HG02763 (cell line): ENCODE data around the gene CPPED1.
"Not testable (repeated sequence)": the region's sequence is repeated elsewhere in the genome, so short reads cannot be mapped to it uniquely, and the experiment has no call there.

Source experiments
- ATAC-seq: cut with Tn5 transposase; IDR thresholded peaks from one replicate; pipeline ENCODE4 v1.9.1; 2021; ENCODE audit warnings: mild to moderate bottlenecking, moderate library complexity; ENCODE audit not compliant: unreplicated experiment

CPPED1 gene

DNA sequence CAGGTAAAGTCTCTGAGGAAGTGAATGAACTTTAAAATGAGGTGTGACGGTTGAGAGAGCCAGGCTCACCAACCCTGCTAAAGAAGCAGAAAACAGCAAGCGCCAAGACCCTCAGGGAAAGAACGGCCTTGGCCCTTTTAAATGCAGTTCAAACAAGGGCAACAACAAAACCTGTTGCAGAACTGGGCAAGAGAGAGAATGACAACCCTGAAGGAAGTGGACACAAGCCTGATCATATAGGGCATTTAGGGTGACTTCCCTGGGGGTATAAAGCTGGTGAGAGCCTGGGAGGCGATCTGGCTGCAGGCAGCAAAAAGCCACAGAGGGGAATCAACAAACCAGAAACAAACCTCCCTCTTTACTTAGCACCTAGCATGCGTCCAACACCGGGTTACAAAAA is 1.0 kb downstream of the CPPED1 start:
- no peak for ATAC-seq

DNA sequence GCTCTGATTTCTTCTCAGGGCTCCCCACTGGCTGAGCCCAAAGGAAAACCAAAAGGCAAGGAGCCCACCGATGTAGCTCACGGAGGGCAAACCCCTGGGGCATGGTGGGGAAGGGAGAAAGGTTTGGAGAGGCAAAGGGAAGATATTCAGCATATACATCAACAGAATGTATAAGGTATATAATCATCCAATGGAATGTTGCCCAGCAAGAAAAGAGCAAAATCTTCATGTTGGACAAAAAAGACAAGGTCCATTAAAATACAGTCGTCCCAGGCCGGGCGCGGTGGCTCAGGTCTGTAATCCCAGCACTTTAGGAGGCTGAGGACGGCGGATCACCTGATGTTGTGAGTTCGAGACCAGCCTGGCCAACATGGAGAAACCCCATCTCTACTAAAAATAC is 1.6 kb downstream of the CPPED1 start:
- no peak for ATAC-seq

DNA sequence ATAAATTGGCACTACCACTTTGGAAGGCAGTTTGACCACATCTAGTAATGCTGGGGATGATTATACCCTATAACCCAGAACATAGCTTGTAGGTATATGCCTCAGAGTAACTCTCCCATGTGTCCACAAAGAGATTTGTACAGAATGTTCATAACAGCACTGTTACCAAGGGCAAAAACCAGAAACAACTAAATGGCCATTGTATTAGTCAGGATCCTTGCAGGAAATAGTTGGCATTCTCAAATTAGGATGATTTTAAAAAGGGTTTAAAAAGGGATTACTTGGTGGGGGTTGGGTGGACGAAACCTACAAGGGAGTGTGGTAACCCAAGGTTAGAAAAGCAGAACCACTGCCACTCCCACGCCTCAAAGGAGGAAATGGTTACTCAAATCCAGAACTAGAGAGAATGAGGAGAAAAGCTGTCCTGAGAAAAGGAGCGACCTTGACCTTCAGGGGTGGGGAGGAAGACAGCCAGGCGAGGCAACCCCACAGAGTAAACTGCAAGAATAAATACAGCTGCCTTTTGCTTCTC is 2.1 kb downstream of the CPPED1 start:
- ATAC-seq = no peak

DNA sequence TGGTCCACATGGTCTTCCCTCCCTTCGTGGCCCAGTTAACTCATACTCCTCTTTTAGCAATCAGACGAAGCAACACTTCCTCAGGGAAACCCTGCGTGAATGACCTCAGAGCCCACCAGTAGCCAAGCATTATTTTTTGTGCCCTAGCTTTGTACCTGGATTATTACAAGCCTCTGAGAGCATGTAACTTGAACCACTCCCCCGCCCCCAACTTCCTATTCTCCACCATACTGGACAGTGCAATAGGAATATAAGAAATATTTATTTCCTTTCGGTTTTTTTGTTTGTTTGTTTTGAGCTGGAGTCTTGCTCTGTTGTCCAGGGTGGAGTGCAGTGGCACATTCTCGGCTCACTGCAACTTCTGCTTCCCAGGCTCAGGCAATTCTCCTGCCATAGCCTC is 2.9 kb downstream of the CPPED1 start:
- no peak for ATAC-seq

DNA sequence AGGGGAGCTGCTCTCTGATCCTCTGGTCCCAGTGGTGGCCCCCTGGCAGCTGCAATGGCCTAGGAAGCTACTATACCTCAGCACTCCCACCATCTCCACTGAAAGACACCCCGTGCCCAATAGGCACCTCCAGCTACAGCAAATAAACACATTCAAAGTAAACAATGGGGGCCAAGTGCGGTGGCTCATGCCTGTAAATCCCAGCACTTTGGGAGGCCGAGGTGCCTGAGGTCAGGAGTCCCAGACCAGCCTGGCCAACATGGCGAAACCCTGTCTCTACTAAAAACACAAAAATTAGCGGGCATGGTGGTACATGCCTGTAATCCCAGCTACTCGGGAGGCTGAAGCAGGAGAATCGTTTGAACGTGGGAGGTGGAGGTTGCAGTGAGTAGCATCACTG is 3.7 kb downstream of the CPPED1 start:
- not testable (repeated sequence) for ATAC-seq

DNA sequence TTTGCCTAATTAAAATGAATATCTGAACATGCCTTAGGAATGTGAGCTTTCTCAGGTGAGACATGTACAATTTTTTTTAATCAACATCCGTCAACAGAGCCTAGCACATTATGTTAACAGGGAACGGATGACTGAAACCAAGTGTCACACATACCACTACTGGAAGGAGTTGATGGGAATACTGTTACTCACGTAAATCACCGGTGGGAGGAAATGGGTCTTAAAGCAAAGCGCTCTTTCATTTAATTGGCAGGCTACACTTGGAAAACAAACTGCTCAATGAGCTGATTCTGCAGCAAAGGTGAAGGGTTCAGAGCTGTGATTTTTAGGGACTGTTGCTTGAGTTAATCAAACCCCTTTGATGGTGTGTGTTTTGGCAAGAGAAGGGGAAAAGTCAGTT is 4.8 kb downstream of the CPPED1 start:
- no peak for ATAC-seq

DNA sequence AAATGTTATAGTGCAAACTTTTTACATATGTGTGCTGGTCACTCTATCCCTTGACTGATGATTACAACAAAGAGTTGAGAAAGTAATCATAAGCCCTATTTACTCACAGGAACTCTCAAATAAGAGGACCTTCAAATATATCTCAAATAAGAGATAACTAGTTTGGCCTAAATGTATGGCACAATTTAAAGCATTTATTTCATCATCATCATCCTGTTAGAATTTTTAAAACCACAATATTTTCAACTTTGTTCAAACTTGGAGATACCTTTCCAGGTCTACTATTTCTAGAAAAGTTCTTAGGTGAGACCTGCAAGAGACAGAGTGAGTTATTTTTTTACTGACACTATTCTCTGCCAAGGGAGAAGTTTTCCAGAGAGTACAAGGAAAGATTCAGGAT is 5.5 kb downstream of the CPPED1 start:
- no peak for ATAC-seq

DNA sequence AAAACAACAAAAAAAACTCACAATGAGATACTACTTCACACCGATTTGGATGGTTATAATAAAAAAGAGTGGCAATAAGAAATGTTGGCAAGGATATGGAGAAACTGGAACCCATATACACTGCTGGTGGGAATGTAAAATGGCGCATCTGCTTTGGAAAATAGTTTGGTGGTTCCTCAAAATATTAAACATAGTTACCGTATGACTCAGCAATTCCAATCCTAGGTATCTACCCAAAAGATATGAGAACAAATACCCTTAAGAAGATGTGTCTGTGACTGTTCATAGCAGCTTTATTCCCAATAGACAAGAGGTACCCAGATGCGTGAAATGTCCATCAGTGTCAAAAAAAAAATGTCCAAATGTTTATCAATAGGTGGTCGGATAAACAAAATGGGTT is 7.2 kb downstream of the CPPED1 start:
- no peak for ATAC-seq

DNA sequence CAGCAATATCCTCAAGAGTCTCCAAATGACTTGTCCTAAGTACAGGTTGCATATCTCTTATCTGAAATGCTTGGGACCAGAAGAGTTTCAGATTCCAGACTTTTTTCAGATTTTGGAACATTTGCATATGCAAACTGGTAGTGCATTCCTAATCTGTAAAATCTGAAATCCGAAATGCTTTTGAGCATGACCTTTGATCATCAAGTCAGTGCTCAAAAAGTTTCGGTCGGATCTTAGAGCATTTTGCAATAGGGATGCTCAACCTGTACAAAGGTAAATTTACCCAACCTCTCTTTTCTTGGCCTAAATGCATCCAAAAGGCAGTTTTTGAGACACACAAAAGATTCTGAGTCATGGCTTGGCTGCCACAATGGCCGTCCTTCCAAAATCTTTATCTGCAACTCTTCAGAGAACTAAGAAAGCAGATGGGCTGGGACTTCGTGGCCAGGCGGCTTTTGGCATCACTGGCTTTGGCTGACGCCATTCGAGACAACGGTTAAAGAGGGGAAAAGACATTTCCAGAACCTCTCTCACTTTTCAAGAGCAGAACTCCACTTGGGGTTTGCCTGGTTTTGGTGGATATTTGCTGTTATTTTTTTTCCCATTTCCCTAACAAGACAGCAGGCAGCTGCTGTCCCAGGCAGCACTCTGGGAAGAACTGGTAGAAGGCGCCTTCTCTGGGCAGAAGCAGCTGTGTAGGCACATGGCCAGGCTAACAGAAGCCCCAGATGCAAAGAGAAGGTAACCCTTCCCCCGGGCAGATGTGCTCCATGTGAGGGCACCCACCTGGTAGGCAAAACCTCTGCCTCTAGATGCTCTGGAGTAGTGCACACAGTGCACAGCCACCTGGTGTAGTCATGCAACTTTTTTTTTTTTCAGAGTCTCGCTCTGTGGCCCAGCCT is 8.9 kb downstream of the CPPED1 start:
- no peak for ATAC-seq

DNA sequence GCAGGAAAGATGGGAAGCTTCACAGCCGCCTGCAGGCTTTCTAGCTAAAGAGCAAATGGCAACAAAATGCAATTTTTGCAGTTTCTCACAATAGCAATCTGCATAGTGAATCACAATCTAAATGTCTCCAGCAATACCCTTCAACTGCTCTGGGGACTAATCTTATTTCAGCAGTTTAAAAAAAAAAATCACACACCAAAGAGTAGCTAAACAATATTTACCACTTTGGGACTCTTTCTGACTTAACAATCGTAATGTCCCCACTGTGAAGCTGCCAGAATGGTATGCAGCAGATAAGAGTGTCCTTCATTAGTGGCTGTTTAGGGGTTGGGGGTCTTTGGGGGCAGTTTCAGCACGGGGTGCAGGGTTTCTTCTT is 9.8 kb downstream of the CPPED1 start:
- no peak for ATAC-seq

DNA sequence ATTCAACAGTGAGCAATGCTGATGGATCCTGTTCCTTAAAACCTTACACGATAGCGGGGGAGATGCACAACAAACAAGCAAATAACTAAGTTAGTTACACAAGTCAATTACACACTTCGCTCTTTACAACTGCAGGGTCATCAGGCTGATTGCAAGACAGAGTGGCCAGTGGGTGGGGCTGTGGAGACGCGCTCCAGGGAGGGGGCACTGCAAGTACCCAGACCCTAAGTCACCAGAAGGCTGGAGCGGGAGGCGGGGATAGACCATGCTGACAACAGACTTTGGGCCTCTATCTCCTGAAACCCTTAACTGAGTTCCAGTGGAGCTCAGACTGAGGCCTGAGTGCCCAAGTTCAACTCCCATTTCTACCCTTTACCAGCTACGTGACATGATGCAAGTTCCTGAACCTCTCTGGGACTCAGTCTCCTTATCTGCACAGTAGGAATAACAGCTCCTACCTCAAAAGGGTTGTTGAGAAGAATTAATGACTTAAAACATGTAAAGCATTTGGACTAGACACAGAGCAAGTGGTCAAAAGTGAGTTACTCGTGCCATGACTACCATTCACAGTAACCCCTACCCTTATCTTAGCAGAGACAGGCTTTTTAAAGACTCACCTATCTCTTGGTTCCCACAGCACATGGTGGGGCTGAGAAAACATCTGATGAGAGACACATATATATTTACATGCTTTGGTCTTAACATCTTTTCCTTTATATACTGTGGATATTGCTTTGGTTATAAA is 10.4 kb downstream of the CPPED1 start:
- ATAC-seq = no peak

DNA sequence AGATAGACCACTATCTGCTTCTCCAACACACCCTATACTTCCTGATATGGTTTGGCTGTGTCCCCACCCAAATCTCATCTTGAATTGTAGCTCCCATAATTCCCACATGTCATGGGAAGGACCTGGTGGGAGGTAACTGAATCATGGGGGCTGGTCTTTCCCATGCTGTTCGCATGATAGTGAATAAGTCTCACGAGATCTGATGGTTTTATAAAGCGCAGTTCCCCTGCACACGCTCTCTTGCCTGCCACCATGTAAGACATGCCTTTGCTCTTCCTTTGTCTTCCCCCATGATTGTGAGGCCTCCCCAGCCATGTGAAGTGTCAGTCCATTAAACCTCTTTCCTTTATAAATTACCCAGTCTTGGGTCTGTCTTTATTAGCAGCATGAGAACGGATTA is 11.2 kb downstream of the CPPED1 start:
- not testable (repeated sequence) for ATAC-seq

DNA sequence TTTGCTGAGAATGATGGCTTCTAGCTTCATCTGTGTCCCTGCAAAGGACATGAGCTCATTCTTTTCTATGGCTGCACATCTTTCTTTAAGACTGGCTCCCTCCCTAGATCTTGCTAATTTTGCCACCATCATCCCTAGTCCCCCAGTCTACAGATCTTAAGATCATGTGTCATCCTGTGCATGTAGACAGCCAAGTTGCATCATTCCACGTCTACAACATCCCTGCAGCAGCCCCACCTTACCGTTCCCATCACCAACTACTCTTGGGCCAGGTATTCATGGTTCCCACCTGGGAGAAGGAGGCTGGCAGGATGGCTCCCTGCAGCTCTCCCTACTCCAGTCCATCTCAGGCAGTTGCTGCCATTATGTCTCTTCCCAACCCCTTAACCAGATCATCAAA is 12.3 kb downstream of the CPPED1 start:
- no peak for ATAC-seq

DNA sequence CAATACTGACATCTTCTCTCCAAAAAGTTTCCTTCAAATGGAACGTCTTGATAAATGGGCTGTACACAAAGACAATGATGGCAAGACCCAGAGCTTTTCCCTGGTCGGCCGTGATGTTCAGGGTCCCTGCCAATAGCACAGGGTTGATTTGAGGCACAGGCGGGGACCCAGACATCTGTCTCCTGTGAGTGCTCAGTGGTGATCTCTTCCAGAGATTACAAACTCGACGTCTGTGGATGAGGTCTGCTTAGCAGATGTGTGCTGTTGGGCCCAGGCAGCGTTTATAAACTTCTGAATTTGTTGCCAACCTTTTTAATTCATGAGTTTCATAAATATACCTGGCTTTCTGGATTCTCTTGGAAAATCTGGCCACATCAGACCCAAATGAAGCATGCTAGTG is 14.9 kb downstream of the CPPED1 start:
- no peak for ATAC-seq

DNA sequence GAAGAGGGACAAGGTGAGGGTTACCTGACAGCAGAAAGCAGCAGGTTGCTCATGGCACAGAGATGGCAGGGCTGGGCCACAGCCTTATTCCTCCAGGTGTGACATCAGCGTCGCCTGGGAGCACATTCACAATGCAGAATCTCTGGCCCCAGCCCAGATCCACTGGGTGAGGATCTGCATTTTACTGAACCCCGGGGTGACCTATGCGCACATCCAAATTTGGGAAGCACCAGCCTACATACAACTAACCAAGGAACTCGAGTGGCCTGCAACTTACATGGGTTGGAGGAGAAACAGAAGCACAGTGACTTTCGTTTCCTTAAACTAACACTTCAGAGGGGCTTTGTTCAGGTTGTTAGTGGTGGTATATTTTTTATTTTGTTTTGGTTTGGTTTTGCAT is 17.6 kb downstream of the CPPED1 start:
- ATAC-seq = no peak

DNA sequence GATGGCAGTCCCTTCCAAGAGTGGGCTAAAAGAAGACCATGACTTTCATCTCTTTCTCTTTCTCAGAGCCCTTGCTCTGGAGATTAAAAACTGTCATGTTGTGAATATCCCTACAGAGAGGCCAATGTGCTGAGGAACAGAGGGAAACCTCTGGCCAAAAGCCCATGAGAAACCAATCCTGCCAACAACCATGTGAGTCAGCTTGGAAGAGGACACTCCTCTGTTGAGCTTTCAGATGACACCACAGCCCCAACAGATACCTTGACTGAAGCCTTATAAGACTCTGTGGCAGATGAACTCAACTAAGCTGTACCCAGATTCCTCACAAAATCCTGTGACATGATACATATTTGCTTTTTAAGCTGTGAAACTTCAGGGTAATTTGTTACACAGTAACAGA is 19.6 kb downstream of the CPPED1 start:
- ATAC-seq = no peak

DNA sequence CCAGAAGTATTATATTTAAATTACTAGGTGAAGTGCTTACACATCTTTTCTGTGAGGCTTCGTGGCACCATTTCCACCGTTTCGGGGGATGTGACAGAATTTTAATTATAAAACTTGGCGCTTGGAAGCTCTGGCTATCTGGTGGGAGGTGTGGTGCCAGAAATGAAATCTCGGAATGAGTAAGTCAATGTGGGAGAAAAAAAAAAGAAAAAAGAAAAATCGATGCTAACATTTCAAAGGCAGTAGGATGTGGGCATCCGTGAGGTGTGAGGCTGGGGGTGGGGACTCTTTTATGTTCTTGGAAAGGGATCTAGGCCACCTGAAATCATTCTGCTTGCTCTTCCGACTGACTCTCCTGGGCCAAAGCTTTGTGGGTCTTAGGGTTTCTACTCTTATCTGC is 21.9 kb downstream of the CPPED1 start:
- no peak for ATAC-seq

DNA sequence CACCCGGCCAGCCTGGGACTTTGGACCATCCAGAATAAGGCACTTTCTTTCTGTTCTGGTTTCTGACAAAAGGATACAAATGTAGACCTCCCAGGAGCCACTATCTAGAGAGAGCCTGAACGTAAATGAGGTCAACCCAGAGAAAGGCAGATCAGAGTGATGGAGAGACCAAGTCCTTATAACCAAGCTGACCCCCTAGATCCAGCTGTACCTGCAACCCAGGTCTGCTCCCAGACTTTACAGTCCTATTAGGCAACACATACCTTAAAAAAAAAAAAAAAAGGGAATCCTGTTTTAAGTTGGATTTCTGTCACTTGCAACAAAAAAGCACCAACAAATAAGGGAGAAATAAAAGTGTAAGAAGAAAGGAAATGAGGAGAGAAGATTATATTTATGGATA is 23.2 kb downstream of the CPPED1 start:
- no peak for ATAC-seq

DNA sequence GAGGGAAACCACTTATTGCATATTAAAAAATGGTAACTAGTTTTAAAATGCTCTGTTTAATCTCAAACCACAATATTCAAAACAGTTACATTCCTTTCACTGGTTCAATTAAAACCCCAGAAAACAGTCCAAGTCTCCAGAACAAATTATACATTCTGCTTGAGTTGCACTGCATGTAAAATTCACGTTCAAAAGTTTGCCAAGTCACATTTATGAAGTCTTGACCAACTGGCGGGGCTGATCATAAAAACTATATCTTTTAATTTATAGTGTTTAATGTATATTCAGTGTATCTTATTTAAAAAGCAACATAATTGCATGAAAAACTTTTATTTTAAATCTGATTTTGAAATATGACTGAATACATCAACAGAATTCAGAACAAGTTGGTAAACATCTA is 25.0 kb downstream of the CPPED1 start:
- ATAC-seq = no peak

DNA sequence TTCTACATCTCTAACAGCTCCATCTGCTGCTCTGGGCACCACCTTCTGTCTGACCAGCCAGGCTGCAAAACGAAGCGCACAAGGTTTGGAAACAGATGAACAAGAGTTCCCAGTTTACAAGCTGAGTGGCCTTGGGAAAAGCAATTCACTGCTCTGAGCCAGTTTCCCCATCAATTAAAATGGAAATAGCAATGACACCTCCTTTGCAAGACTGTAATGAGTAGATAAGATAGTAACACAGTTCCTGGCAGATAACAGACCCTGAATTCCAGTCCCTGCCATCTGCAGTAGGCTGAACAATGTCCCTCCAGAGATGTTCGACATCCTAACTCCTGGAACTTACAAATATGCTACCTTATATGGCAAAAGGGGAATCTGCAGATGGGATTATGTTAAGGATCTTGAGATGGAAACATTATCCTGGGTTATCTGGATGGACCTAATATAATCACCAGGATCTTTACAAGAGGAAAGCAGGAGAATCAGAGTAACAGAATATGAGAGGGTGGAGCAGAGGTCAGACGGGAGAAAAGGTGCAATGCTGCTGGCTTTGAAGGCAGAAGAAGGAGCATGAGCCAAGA is 27.9 kb downstream of the CPPED1 start:
- no peak for ATAC-seq

DNA sequence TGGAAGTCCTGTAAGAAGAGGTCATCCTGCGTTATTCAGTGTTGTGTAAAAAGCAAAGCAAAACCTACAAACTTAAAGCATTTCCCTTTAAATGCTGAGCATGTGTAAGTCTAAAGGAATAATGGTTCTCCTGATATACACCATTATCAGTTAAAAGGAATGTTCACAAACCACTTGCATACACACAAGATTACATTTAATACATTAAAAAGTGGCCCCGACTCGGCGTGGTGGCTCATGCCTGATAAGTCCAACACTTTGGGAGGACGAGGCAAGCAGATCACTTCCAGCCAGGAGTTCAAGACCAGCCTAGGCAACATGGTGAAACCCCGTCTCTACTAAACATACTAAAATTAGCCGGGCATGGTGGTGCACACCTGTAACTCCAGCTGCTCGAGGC is 30.5 kb downstream of the CPPED1 start:
- no peak for ATAC-seq

DNA sequence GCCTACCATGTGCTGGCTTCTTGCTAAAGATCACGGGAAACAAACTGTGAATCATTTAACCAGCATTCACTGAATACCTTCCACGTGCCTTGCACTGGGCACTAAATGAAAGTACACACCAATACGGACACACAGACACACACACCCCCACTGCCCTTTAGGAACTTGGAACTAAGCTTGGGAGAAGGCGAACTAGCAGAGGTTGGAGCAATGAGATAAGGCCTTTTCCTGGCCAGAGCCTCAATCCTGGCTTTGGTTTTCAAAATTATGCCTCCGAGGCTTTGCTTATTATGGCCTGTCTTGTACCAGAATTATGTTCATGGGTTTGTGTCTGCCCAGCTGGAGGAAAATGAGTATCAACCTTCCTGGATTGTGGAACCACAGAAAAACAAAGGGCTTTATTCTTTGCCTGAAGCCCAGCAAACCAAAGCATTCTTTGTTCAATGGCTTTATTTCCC is 32.3 kb downstream of the CPPED1 start:
- no peak for ATAC-seq
